ENCODE data around the gene OR4C11.

OR4C11 gene, protein sequence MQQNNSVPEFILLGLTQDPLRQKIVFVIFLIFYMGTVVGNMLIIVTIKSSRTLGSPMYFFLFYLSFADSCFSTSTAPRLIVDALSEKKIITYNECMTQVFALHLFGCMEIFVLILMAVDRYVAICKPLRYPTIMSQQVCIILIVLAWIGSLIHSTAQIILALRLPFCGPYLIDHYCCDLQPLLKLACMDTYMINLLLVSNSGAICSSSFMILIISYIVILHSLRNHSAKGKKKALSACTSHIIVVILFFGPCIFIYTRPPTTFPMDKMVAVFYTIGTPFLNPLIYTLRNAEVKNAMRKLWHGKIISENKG

DNA sequence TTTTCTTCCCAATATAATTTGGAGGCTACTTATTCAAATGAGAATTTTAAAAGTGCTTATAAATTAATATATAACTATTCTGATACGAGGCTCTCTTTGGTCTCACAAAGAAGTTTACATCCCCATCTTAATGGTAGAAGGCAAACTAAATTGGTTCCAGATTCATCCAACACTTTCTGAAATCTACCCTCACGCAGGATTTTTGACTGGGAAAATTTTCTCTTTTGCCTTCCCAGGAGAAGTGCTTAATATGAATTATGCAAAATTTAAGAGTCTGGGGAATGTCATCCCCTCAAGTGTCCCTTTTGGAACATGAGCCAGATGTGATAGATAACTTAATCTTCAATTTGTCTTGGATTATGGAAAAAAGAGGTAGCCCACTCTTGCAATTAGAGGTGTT lies at the start of gene OR4C11:
Gene OR4C11, minus strand, starts transcription at position 101 of the 400 bp plus-strand sequence. CDS start 3,272 bp downstream, outside the sequence.
- no peak for DNase-seq

DNA sequence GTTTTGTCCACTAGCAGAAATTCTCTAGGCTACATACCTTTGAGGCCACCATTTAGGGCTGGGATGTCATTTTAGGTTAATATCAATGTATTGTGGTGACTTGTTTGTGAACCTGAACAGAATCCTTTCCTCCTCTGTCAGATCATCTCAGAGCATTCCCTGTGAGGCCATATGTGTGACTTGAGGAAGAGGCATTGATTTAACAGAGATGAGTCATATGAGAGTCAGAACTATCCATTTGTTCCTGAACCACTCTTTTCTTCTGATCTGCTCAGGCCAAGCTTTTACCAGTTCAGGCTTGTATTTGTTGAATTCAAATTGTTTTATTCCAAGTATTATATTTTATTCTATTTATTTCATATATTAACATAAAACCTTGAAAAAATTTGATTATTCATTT lies 47.7 kb upstream of the OR4C11 start:
- DNase-seq: no peak

DNA sequence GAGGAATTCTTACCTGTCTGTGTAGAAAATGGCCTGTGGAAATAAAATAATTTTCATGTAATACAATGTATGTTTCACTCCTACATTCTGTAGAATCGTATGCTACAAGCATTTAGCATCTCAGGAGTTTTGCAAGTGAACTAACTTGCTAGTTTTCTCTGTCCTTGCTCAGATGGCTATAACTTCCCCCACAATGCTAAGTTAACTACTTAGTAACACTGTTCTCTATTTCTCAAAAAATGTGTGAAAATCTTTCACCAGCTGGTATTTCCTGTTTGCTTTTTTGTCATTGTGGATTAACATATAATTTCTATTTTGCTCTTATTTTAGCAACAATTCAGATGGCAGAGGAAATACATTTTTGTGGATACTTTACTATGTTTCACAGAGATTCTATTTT lies 45.1 kb upstream of the OR4C11 start:
- no peak for DNase-seq

DNA sequence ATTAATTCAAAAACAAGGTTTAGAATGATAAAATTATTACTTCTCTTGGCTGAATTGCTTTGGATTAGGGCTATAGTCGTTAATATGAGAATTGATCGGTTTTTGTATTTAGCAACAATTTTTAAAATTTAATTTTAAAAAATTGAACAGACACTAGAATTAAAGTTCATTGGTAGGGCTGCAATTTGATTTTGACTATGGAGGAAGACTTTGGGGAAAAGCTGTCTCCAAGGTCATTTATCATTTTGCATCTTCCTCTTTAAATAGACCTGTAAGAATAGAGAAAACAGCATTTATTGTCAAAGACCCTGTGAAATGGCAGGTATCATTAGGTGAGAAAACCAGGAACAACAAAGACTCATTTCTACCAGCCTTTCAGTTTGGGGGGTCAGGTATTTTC lies 40.6 kb upstream of the OR4C11 start, which contains the start of gene OR4S2:
Gene OR4S2, plus strand, starts transcription at position 301 of the 400 bp plus-strand sequence. CDS start 2,577 bp downstream, outside the sequence.
- no peak for DNase-seq

DNA sequence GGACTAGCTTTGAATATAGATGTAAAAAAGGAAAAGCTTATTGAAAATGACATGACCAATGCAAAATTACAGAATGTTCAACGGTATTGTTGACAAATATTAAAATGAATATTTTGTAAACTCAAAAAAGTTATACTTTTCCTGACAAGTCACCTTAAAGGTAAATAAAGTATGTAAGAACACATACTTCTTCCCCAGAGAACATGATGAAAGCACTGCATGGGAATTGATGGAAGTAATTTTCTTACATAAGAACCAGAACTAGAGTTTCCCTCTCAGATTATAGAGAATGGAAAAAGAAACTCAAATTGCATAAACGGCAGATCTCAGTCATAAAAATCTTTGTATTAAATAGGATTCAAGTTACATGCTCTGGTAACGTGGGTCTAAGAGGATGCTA lies 27.4 kb upstream of the OR4C11 start, which contains the start of gene OR4P4:
Gene OR4P4, plus strand, starts transcription at position 301 of the 400 bp plus-strand sequence.
- no peak for DNase-seq

DNA sequence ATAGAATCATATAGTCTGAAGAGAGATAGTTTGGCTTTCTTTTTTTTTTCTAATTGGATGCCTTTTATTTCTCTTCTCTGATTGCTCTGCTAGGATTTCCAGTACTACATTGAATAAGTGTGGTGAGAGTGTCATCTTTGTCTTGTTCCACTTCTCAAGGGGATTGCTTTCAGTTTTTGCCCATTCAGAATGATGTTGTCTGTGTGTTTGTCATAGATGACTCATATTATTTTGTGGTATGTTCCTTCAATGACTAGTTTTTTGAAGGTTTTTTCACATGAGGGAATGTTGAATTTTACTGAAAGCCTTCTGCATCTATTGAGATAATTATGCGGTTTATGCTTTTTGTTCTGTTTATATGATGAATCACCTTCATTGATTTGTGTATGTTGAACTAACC lies 17.1 kb upstream of the OR4C11 start:
- DNase-seq: no peak

DNA sequence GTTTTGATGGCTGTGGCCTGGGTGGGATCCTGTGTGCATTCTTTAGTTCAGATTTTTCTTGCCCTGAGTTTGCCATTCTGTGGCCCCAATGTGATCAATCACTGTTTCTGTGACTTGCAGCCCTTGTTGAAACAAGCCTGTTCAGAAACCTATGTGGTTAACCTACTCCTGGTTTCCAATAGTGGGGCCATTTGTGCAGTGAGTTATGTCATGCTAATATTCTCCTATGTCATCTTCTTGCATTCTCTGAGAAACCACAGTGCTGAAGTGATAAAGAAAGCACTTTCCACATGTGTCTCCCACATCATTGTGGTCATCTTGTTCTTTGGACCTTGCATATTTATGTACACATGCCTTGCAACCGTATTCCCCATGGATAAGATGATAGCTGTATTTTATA lies 34.9 kb downstream of the OR4C11 start:
- no peak for DNase-seq

DNA sequence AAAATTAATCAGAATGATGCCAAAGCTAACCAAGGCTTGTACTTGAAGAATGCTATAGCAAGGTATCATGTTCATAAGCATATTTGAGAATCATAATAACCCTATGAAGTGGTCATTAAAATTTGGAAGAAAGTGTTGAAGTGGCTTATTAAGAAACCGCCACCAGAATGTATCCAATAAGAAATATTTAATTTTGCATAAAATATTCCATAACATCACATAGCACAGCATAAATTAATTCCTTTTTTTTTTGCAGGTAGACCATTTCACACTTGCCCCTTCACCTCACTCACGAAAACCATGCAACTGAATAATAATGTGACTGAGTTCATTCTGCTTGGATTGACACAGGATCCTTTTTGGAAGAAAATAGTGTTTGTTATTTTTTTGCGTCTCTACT lies 35.6 kb downstream of the OR4C11 start, which contains the start of gene OR4C16:
Gene OR4C16, plus strand, starts transcription at position 301 of the 400 bp plus-strand sequence. Its CDS starts 0 bp downstream, at position 301.
- DNase-seq: no peak

DNA sequence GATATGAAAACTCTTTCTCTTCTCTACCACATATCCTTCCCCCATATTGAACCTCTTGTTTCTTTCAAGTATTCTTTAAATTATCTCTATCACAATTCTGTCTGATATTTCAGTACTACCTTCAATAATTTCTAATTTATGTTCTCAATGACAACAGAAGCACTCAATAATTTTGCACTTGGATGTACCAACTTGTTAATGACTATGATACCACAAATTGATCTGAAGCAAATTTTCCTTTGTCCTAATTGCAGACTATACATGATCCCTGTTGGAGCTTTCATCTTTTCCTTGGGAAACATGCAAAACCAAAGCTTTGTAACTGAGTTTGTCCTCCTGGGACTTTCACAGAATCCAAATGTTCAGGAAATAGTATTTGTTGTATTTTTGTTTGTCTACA lies 53.3 kb downstream of the OR4C11 start, which contains the start of gene OR4C15:
Gene OR4C15, plus strand, starts transcription at position 301 of the 400 bp plus-strand sequence. Its CDS starts 0 bp downstream, at position 301.
- DNase-seq: no peak

All from activated CD8-positive, alpha-beta memory T cell treated with anti-CD3 and anti-CD28 coated beads, Interleukin-2, amount 50 U/mL, for 4 hours (primary cell).